CD4-positive, alpha-beta T cell (primary cell): ENCODE data around the gene SESN3. TPM values are rescaled to one million over a fixed set of nuclear protein-coding genes. Genes with fewer than 3 reads are reported as not detected.
"Not testable (repeated sequence)": the region's sequence is repeated elsewhere in the genome, so short reads cannot be mapped to it uniquely, and the experiment has no call there.

ENCODE experiments used
- ATAC-seq: fragments of 200-7000 bp; cut with Tn5 transposase; one replicate; pipeline ENCODE4 v1.10.0; 2022; ENCODE audit warnings: mild to moderate bottlenecking; ENCODE audit not compliant: poor library complexity
- CTCF ChIA-PET: fragments of 350-600 bp; sonication (Branson Sonifier 250); formaldehyde crosslinking; loops from one replicate; lab custom pipeline; 2021; ENCODE audit warnings: antibody characterized with exemption, inconsistent platforms; lab: Charles Lee
- POLR2A ChIA-PET: fragments of 350-600 bp; sonication (Branson Sonifier 250); formaldehyde crosslinking; loops from one replicate; lab custom pipeline; 2021; ENCODE audit warnings: antibody characterized with exemption, inconsistent platforms; lab: Charles Lee
- DNase-seq, 14 experiments: peaks; one replicate each; pipeline ENCODE4 v3.0.0-alpha.2; 2013 to 2020; ENCODE audit warnings: mixed read lengths in 2 of 14
- H3K27ac ChIP-seq, 2 donors: one replicate each; pipeline versions ENCODE4 v1.5.1 to v1.7.0; 2013; ENCODE audit warnings: low read length in 2 of 2, low read depth in 1 of 2, mild to moderate bottlenecking in 1 of 2
- H3K27me3 ChIP-seq, 2 experiments: 1 replicate in 1 of 2; 2 replicates in 1 of 2; pipeline versions ENCODE4 v1.6.1 to v1.7.0; 2013; ENCODE audit warnings: low read length in 2 of 2, control low read depth in 1 of 2, mild to moderate bottlenecking in 1 of 2, moderate library complexity in 1 of 2; ENCODE audit not compliant: insufficient read depth in 2 of 2, control insufficient read depth in 1 of 2
- H3K36me3 ChIP-seq: one replicate; pipeline ENCODE4 v1.6.1; 2013; ENCODE audit warnings: low read length, control low read depth; ENCODE audit not compliant: insufficient read depth
- H3K4me1 ChIP-seq: one replicate; pipeline ENCODE4 v1.6.1; 2013; ENCODE audit warnings: low read length, control low read depth; ENCODE audit not compliant: insufficient read depth
- H3K4me3 ChIP-seq: one replicate; pipeline ENCODE4 v1.5.1; 2013; ENCODE audit warnings: mild to moderate bottlenecking, low read length, moderate library complexity
- H3K9me3 ChIP-seq, 2 experiments: 1 replicate in 1 of 2; 2 replicates in 1 of 2; pipeline versions ENCODE4 v1.6.1 to v1.7.0; 2013; ENCODE audit warnings: low read length in 2 of 2, mild to moderate bottlenecking in 2 of 2, control low read depth in 1 of 2, moderate library complexity in 1 of 2; ENCODE audit not compliant: control insufficient read depth in 1 of 2, insufficient read depth in 1 of 2
- H3K27ac Mint-ChIP-seq: one replicate; pipeline ENCODE4 v1.8.0; 2020; ENCODE audit warnings: mixed read lengths
- H3K27me3 Mint-ChIP-seq: one replicate; pipeline ENCODE4 v1.8.0; 2021; ENCODE audit warnings: mixed read lengths
- H3K36me3 Mint-ChIP-seq: one replicate; pipeline ENCODE4 v1.8.0; 2021; ENCODE audit warnings: low read depth, mixed read lengths
- H3K4me1 Mint-ChIP-seq: one replicate; pipeline ENCODE4 v1.8.0; 2021; ENCODE audit warnings: low read depth, mixed read lengths
- H3K4me3 Mint-ChIP-seq: one replicate; pipeline ENCODE4 v1.8.0; 2020; ENCODE audit warnings: mild to moderate bottlenecking, mixed read lengths
- H3K9me3 Mint-ChIP-seq: one replicate; pipeline ENCODE4 v1.8.0; 2020; ENCODE audit warnings: mixed read lengths
- CTCF ChIP-seq: fragments of 200-600 bp; IDR thresholded peaks from one replicate; pipeline ENCODE4 v1.8.0; 2022; ENCODE audit warnings: antibody characterized with exemption, mild to moderate bottlenecking
- intact Hi-C, 2 experiments: fragments of 100-400 bp; cut with DNase I in 1 of 2; cut with micrococcal nuclease in 1 of 2; formaldehyde crosslinking; loops; one replicate each; pipeline versions ENCODE4 v1.15.1 to v1.9.0; 2023 to 2025; cut with DNase I, micrococcal nuclease
- total RNA-seq, 174 experiments: library from RNA in 2 of 174; stranded (reverse) in 2 of 174; gene quantifications; one replicate each; pipeline ENCODE4 v1.2.3 and lab custom pipeline; 2021 to 2026

Gene SESN3
- total RNA-seq, 2 experiments from 2014 or later: 63.9 to 69.1 TPM

- DNase-seq (no peak), ATAC-seq (no peak)
- intact Hi-C loops: no loop called here
- TF ChIP-seq CTCF: no peak
- no peak overlapping the region for H3K4me3 ChIP-seq
- no peaks in the 10 kb centered on the region for H3K36me3 ChIP-seq
- Mint-ChIP-seq H3K27ac (no peak overlapping the region), H3K4me3 (no peak overlapping the region), H3K4me1 (no peaks in the 10 kb centered on the region), H3K36me3 (no peaks in the 10 kb centered on the region), H3K9me3 (no peaks in the 10 kb centered on the region), H3K27me3 (no peaks in the 10 kb centered on the region)
- H3K4me1 ChIP-seq: no peaks in the 10 kb centered on the region
- H3K27me3 ChIP-seq: no peaks in the 10 kb centered on the region
- H3K27ac ChIP-seq: no peak overlapping the region
- ChIA-PET CTCF (no interaction called here), POLR2A (interaction anchor here (0.5 kb wide), 1 partner anchor 270 kb away, joined by 4 read pairs; no protein-coding TSS in a partner anchor)
- no peaks in the 10 kb centered on the region for H3K9me3 ChIP-seq
Observed at GRCh38 chr11:95276139-95276538, 45.1 kb upstream of the SESN3 start.

GRCh38 chr11:95273618-95274017 is 42.6 kb upstream of the SESN3 start:
- intact Hi-C loops, H3K4me1 ChIP-seq, H3K4me1 Mint-ChIP-seq, H3K27ac ChIP-seq, CTCF ChIA-PET, POLR2A ChIA-PET, DNase-seq, ATAC-seq, H3K27me3 ChIP-seq, H3K9me3 ChIP-seq, H3K36me3 ChIP-seq, H3K4me3 ChIP-seq, H3K27ac Mint-ChIP-seq, H3K36me3 Mint-ChIP-seq, H3K4me3 Mint-ChIP-seq, H3K27me3 Mint-ChIP-seq, H3K9me3 Mint-ChIP-seq: not testable (repeated sequence)

- ChIA-PET CTCF (no interaction called here), POLR2A (no interaction called here)
- H3K36me3 Mint-ChIP-seq: no peaks in the 10 kb centered on the region
- H3K4me1 Mint-ChIP-seq: no peaks in the 10 kb centered on the region
- no peak overlapping the region for H3K4me3 Mint-ChIP-seq
- no peaks in the 10 kb centered on the region for H3K4me1 ChIP-seq
- no peak for ATAC-seq
- TF ChIP-seq CTCF: no peak
- no peak for DNase-seq
- no peak overlapping the region for H3K27ac ChIP-seq
- intact Hi-C loops: no loop called here
- no peaks in the 10 kb centered on the region for H3K9me3 ChIP-seq
- H3K4me3 ChIP-seq: no peak overlapping the region
- H3K9me3 Mint-ChIP-seq: no peaks in the 10 kb centered on the region
- no peaks in the 10 kb centered on the region for H3K36me3 ChIP-seq
- no peaks in the 10 kb centered on the region for H3K27me3 Mint-ChIP-seq
- no peak overlapping the region for H3K27ac Mint-ChIP-seq
- H3K27me3 ChIP-seq: no peaks in the 10 kb centered on the region
Observed at GRCh38 chr11:95269036-95269819, 38.2 kb upstream of the SESN3 start.

GRCh38 chr11:95268391-95268790 is 37.4 kb upstream of the SESN3 start:
- no peaks in the 10 kb centered on the region for H3K27me3 ChIP-seq
- Mint-ChIP-seq H3K27ac (no peak overlapping the region), H3K36me3 (no peaks in the 10 kb centered on the region), H3K9me3 (no peaks in the 10 kb centered on the region), H3K4me1 (peaks cover 6% of the 10 kb centered on the region), H3K27me3 (no peaks in the 10 kb centered on the region), H3K4me3 (no peak overlapping the region)
- POLR2A ChIA-PET: no interaction called here
- no peak for ATAC-seq
- H3K9me3 ChIP-seq: no peaks in the 10 kb centered on the region
- DNase-seq: no peak
- no peak overlapping the region for H3K27ac ChIP-seq
- intact Hi-C loops: no loop called here
- TF ChIP-seq CTCF: no peak
- no peaks in the 10 kb centered on the region for H3K36me3 ChIP-seq
- no peaks in the 10 kb centered on the region for H3K4me1 ChIP-seq
- H3K4me3 ChIP-seq: no peak overlapping the region
- CTCF ChIA-PET: interaction anchor here (0.6 kb wide), 1 partner anchor 662 kb away, joined by 4 read pairs; no protein-coding TSS in a partner anchor
